Osteoblast (primary cell): Measurements from ENCODE around the gene ZDHHC11B. TPM values are rescaled to one million over a fixed set of nuclear protein-coding genes. Genes with fewer than 3 reads are reported as not detected.
"Not testable (repeated sequence)": the region's sequence is repeated elsewhere in the genome, so short reads cannot be mapped to it uniquely, and the experiment has no call there.

Experiments used
- DNase-seq: peaks from one replicate; pipeline ENCODE4 v3.0.0; 2011; ENCODE audit warnings: low spot score, mixed read lengths; ENCODE audit not compliant: insufficient read length; ENCODE audit errors: missing footprints
- H2AFZ ChIP-seq: 2 replicates; pipeline ENCODE4 v1.6.0; 2011; ENCODE audit warnings: mild to moderate bottlenecking, low read length
- H3K27ac ChIP-seq: 2 replicates; pipeline ENCODE4 v1.5.1; 2011; ENCODE audit warnings: mild to moderate bottlenecking, low read depth, low read length, moderate library complexity
- H3K27me3 ChIP-seq: 2 replicates; pipeline ENCODE4 v1.6.0; 2012; ENCODE audit warnings: mild to moderate bottlenecking, control low read depth, inconsistent platforms, low read length, moderate library complexity; ENCODE audit not compliant: insufficient read depth
- H3K36me3 ChIP-seq: 2 replicates; pipeline ENCODE4 v1.5.1; 2011; ENCODE audit warnings: mild to moderate bottlenecking, low read length, control low read depth, moderate library complexity; ENCODE audit not compliant: insufficient read depth
- H3K4me1 ChIP-seq: 2 replicates; pipeline ENCODE4 v1.5.1; 2011; ENCODE audit warnings: mild to moderate bottlenecking, low read length, control low read depth, moderate library complexity; ENCODE audit not compliant: insufficient read depth
- H3K4me2 ChIP-seq: 2 replicates; pipeline ENCODE4 v1.6.0; 2011; ENCODE audit warnings: mild to moderate bottlenecking, low read length; ENCODE audit not compliant: insufficient read depth
- H3K4me3 ChIP-seq: fragments of 200-600 bp; sonication (generic); 3 replicates; pipeline ENCODE4 v1.5.1; 2012; ENCODE audit warnings: mild to moderate bottlenecking, low read length, inconsistent platforms; ENCODE audit not compliant: insufficient read depth
- H3K79me2 ChIP-seq: 2 replicates; pipeline ENCODE4 v1.6.0; 2012; ENCODE audit warnings: mild to moderate bottlenecking, low read length, control low read depth, inconsistent platforms; ENCODE audit not compliant: insufficient read depth
- H3K9me3 ChIP-seq: 2 replicates; pipeline ENCODE4 v1.5.1; 2011; ENCODE audit warnings: low read depth, low read length, control low read depth
- H4K20me1 ChIP-seq: 2 replicates; pipeline ENCODE4 v1.6.0; 2012; ENCODE audit warnings: mild to moderate bottlenecking, low read length, control low read depth; ENCODE audit not compliant: insufficient read depth
- CTCF ChIP-seq: IDR thresholded peaks from 2 replicates; pipeline ENCODE4 v1.5.1; 2011; ENCODE audit warnings: mild to moderate bottlenecking, low read depth, low read length, moderate library complexity; ENCODE audit errors: extremely low read depth
- total RNA-seq: library from RNA; depleted of rRNA; stranded (reverse); fragments of >200 nt; gene quantifications from 2 replicates; pipeline ENCODE4 v1.2.3, GENCODE V29; 2012

The ZDHHC11B gene
- total RNA-seq, 1 donor, result not detected

- DNase-seq, result peak; percentile 95
- not testable (repeated sequence) for H3K4me3 ChIP-seq, H3K27ac ChIP-seq, H4K20me1 ChIP-seq, H3K36me3 ChIP-seq, H3K4me1 ChIP-seq, H3K79me2 ChIP-seq, H3K9me3 ChIP-seq, H2AFZ ChIP-seq, H3K4me2 ChIP-seq
- peaks cover 12% of the 10 kb centered on the region for H3K27me3 ChIP-seq
Measured at GRCh38 chr5:693271-694041, 91.1 kb downstream of the ZDHHC11B start, which contains the start of gene TPPP. TPPP (minus strand) TSS chr5:693352; CDS start chr5:678060, 15,292 bp downstream.

GRCh38 chr5:692529-693041, 91.9 kb downstream of the ZDHHC11B start:
- not testable (repeated sequence) for H3K9me3 ChIP-seq, H3K4me1 ChIP-seq, H3K27ac ChIP-seq, H3K79me2 ChIP-seq, H3K4me2 ChIP-seq, H3K36me3 ChIP-seq, H2AFZ ChIP-seq, H4K20me1 ChIP-seq, H3K4me3 ChIP-seq
- H3K27me3 ChIP-seq, result peaks cover 12% of the 10 kb centered on the region
- DNase-seq, result peak; percentile 31

- Histone ChIP-seq H2AFZ (no peak overlapping the region), H3K27me3 (peaks cover 9% of the 10 kb centered on the region), H3K9me3 (no peaks in the 10 kb centered on the region), H3K27ac (no peak overlapping the region), H3K4me1 (no peaks in the 10 kb centered on the region), H3K4me3 (no peak overlapping the region), H4K20me1 (no peaks in the 10 kb centered on the region), H3K36me3 (no peaks in the 10 kb centered on the region), H3K79me2 (no peaks in the 10 kb centered on the region), H3K4me2 (no peak overlapping the region)
- TF ChIP-seq CTCF, result no peak
- DNase-seq, result peak; percentile 41
Measured at GRCh38 chr5:691817-692528, 92.6 kb downstream of the ZDHHC11B start.

GRCh38 chr5:691049-691448, 93.5 kb downstream of the ZDHHC11B start:
- not testable (repeated sequence) for H3K79me2 ChIP-seq, H3K4me3 ChIP-seq, H3K27ac ChIP-seq, H4K20me1 ChIP-seq, H3K4me2 ChIP-seq, DNase-seq, H3K9me3 ChIP-seq, H3K4me1 ChIP-seq, H3K27me3 ChIP-seq, H3K36me3 ChIP-seq, H2AFZ ChIP-seq

GRCh38 chr5:690293-690692, 94.2 kb downstream of the ZDHHC11B start:
- H3K4me1 ChIP-seq, H3K27me3 ChIP-seq, H2AFZ ChIP-seq, DNase-seq, H3K36me3 ChIP-seq, H3K4me2 ChIP-seq, H3K4me3 ChIP-seq, H3K79me2 ChIP-seq, H4K20me1 ChIP-seq, H3K9me3 ChIP-seq, H3K27ac ChIP-seq: not testable (repeated sequence)

GRCh38 chr5:688348-689010, 96.0 kb downstream of the ZDHHC11B start:
- DNase-seq, H3K79me2 ChIP-seq, H3K4me2 ChIP-seq, H3K4me1 ChIP-seq, H4K20me1 ChIP-seq, H3K9me3 ChIP-seq, H3K27ac ChIP-seq, H3K36me3 ChIP-seq, H3K4me3 ChIP-seq, H3K27me3 ChIP-seq, H2AFZ ChIP-seq: not testable (repeated sequence)

GRCh38 chr5:686936-687335, 97.6 kb downstream of the ZDHHC11B start:
- H3K4me1 ChIP-seq, H3K4me3 ChIP-seq, H3K36me3 ChIP-seq, DNase-seq, H3K27ac ChIP-seq, H4K20me1 ChIP-seq, H3K79me2 ChIP-seq, H3K9me3 ChIP-seq, H2AFZ ChIP-seq, H3K4me2 ChIP-seq, H3K27me3 ChIP-seq: not testable (repeated sequence)

- H3K27ac ChIP-seq, H2AFZ ChIP-seq, H3K36me3 ChIP-seq, H3K27me3 ChIP-seq, DNase-seq, H3K4me1 ChIP-seq, H3K4me3 ChIP-seq, H3K79me2 ChIP-seq, H3K9me3 ChIP-seq, H4K20me1 ChIP-seq, H3K4me2 ChIP-seq: not testable (repeated sequence)
Measured at GRCh38 chr5:686172-686523, 98.4 kb downstream of the ZDHHC11B start.
